GM10847 (cell line): Measurements from ENCODE around the gene ARPP19.

Experiments used
- POLR2A ChIP-seq: IDR thresholded peaks from 2 replicates; pipeline ENCODE4 v1.6.1; 2011; ENCODE audit not compliant: insufficient read length; ENCODE audit errors: extremely low read depth

The ARPP19 gene

DNA sequence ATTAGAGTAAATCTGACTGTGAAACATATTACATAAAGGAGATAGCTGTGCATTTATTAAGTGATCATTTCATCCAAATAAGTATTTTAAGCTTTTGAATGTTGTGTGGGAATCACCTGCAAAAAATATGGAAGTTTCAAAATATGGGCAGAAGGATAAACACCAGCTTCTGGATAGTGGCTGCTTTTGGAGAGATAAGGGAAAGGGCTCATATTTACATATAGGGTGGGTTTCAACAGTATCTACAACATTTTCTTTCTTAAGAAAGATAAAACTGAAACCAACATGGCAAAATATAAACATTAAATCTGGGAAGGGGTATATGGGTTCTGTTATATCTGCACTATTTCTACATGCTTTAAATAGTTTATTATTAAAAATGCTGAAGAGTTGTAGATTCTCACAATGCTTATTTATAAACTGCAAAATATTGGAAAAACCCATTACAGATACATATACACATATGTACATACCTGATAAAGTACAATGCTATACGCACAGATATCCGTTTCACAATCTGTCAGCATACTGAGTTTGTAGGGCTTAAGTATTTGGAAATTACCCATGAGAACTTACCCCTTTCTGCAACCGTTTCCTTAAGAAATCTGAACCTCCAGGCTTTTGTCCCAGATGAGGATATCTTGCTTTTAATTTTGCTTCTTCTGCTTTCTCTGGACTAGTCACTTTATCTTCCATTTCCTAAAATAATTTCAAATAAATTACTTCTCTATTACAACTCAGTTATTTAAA is 12.1 kb downstream of the ARPP19 start:
- no peak for TF ChIP-seq POLR2A

- TF ChIP-seq POLR2A, result no peak
Observed at GRCh38 chr15:52552303-52552702, 16.5 kb downstream of the ARPP19 start.

DNA sequence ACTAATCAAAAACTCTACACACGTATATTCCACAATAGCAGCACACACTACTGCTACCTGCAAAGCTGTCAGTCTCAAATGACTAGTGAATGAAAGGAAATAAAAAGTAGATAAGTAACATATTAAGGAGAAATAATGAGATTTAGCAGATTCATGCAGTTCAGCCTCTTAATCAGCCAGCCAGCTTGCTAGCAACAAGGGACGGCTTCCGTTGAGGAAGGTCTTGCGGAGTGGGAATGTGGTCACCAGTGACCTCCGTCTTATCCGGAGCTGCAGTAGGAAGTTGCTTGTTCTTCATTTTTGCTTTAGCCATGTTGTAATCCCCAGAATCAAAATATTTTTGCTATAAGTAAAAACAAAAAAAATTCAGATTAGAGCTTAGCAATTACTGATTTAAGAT is 17.1 kb downstream of the ARPP19 start:
- TF ChIP-seq POLR2A, result no peak

DNA sequence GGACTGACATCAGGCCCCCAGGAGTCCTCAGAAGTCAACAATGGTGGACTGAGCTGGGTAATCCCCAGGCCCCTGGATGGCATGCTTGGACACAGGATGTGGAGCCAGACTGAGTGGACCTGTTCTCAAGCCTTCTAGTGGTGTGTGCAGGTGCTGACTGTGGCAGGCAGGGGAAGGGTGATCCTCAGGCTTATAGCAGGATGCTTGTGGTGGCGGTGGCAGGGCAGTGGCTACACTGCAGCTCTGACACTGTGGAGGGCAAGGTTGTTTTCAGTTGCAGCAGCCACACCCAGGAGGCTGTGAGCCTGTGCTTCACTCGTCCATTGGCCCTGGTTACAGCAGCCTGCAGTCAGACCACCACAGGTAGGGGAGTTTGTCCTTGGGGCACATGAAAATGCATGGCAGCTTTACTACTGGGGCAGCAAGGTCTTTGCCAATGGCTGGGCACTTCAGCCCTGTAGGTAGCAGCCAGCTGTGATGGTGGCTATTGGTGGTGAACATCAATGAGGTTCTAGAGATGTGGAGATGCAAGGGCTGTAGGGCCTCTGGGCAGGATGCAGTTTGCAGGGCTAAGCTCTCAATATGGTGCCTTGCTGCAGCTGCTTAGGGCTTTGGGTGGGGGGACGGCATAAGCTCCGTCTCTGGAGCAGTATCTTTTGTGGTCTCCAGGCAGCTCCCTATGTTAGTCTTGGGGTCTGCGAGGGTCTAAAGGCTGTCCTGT is 22.6 kb downstream of the ARPP19 start:
- no peak for TF ChIP-seq POLR2A

GRCh38 chr15:52540374-52541012 is 28.3 kb downstream of the ARPP19 start:
- no peak for TF ChIP-seq POLR2A

DNA sequence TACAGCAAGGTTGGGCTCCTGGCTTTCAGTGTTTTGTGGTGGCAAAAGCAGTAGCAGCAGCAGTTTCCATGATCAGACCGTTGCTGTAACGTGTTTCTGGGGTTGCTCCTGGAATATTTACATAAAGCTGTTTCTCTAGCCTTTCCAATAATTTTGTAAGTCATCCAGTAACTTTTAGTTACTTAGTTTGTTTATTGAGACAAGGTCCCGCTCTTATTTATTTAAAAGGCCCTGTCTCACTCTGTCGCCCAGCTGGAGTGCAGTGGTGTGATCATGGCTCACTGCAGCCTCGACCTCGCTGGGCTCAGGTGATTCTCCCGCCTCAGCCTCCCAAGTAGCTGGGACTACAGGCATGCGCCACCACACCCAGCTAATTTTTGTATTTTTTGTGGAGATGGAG is 31.4 kb downstream of the ARPP19 start:
- TF ChIP-seq POLR2A, result no peak

DNA sequence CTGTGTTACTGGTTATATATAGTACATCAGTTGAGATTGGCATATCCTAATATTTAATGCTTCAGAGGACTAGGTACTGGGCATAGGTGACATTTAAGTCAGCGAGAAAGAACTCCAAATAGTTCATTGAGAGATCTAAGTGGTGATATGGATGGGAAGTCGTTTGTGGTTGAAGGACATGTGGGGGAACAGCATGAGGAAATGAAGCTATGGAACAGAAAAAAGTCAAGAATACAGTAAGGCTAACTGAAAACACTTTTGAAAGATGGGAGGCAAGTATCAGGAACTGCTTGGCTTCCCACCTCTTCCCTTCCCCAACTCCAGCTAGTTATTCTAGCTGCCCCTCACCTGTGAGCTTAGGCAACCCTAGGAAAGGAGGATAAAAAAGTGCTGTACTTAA is 36.4 kb downstream of the ARPP19 start:
- no peak for TF ChIP-seq POLR2A

GRCh38 chr15:52529940-52530339 is 38.9 kb downstream of the ARPP19 start:
- no peak for TF ChIP-seq POLR2A

- TF ChIP-seq POLR2A, result no peak
Observed at GRCh38 chr15:52529341-52529924, 39.4 kb downstream of the ARPP19 start.

- TF ChIP-seq POLR2A, result peak; percentile 54
Observed at GRCh38 chr15:52528564-52529340, 40.1 kb downstream of the ARPP19 start, which contains the start of gene MYO5A. MYO5A (minus strand) TSS chr15:52528880; CDS start chr15:52528806, 74 bp downstream.

- no peak for TF ChIP-seq POLR2A
Observed at GRCh38 chr15:52527911-52528563, 40.8 kb downstream of the ARPP19 start.

DNA sequence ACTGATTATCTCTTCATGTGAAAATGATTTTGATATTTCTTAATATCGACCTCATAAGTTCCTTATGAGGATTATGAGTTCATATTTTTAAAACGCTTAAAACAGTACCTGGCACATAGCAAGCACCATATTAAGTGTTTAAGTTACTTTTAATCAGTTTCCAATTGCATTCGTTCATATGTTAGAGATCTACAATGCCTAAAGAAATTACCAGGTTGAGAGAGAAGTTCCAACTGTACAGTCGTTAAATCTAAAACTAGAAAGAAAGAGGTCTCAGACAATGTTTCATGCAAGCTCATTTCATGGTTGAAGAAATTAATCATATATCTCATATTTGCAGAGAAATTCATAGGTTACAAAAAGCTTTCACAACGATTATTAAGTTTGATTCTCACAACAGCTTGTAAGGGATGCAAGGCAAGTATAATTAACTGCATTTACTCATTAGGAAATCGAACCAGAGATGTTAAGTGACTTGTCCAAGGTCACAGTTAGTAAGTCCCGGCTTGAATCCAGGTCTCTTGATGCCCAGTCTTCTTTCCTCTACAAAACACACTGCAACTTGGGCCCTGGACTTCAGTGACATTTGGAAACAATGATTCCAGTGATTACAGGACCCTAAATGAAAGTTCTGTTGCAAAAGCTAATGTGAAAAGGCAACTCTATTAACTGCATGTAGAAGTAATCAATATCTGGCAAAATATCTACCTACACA is 41.5 kb downstream of the ARPP19 start:
- no peak for TF ChIP-seq POLR2A

DNA sequence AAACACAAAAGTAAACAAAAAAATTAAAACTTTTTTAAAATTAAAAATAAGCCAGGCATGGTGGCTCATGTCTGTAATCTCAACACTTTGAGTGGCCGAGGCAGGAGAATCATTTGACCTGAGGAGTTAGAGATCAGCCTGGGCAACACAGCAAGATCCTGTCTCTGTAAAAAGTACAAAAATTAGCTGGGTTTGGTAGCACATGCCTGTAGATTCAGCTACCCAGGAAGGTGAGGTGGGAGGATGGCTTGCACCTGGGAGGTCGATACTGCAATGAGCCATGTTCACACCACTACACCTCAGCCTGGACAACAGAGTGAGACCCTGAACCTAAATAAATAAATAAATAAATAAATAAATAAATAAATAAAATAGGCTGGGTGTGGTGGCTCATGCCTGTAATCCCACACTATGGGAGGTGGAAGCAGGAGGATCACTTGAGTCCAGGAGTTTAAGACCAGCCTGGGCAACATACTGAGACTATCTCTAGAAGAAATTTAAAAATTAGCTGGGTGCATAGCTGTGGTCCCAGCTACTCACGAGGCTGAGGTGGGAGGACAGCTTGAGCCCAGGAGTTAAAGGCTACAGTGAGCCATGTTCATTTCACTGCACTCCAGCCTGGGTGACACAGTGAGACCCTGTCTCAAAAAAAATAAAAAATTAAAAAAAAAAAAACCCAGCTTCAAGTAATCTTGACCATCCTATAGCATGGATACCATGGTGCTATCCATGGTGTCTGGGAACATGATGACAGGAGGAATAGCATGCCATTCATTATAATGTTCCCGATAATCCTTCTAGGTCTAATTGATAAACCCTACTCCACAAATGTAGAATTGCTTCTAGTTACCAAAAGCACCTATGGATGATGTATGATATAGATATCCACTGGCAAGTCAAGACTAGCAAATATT is 44.4 kb downstream of the ARPP19 start:
- TF ChIP-seq POLR2A, result no peak
